CD4-positive, alpha-beta T cell (primary cell): Measurements from ENCODE around the gene GPC4. TPM values are rescaled to one million over a fixed set of nuclear protein-coding genes. Genes with fewer than 3 reads are reported as not detected.

ENCODE experiments used
- ATAC-seq: fragments of 200-7000 bp; cut with Tn5 transposase; one replicate; pipeline ENCODE4 v1.10.0; 2022; ENCODE audit warnings: mild to moderate bottlenecking; ENCODE audit not compliant: poor library complexity
- CTCF ChIA-PET: fragments of 350-600 bp; sonication (Branson Sonifier 250); formaldehyde crosslinking; loops from one replicate; lab custom pipeline; 2021; ENCODE audit warnings: antibody characterized with exemption, inconsistent platforms; lab: Charles Lee
- POLR2A ChIA-PET: fragments of 350-600 bp; sonication (Branson Sonifier 250); formaldehyde crosslinking; loops from one replicate; lab custom pipeline; 2021; ENCODE audit warnings: antibody characterized with exemption, inconsistent platforms; lab: Charles Lee
- DNase-seq, 14 experiments: peaks; one replicate each; pipeline ENCODE4 v3.0.0-alpha.2; 2013 to 2020; ENCODE audit warnings: mixed read lengths in 2 of 14
- H3K27ac ChIP-seq, 2 donors: one replicate each; pipeline versions ENCODE4 v1.5.1 to v1.7.0; 2013; ENCODE audit warnings: low read length in 2 of 2, low read depth in 1 of 2, mild to moderate bottlenecking in 1 of 2
- H3K27me3 ChIP-seq, 2 experiments: 1 replicate in 1 of 2; 2 replicates in 1 of 2; pipeline versions ENCODE4 v1.6.1 to v1.7.0; 2013; ENCODE audit warnings: low read length in 2 of 2, control low read depth in 1 of 2, mild to moderate bottlenecking in 1 of 2, moderate library complexity in 1 of 2; ENCODE audit not compliant: insufficient read depth in 2 of 2, control insufficient read depth in 1 of 2
- H3K36me3 ChIP-seq: one replicate; pipeline ENCODE4 v1.6.1; 2013; ENCODE audit warnings: low read length, control low read depth; ENCODE audit not compliant: insufficient read depth
- H3K4me1 ChIP-seq: one replicate; pipeline ENCODE4 v1.6.1; 2013; ENCODE audit warnings: low read length, control low read depth; ENCODE audit not compliant: insufficient read depth
- H3K4me3 ChIP-seq: one replicate; pipeline ENCODE4 v1.5.1; 2013; ENCODE audit warnings: mild to moderate bottlenecking, low read length, moderate library complexity
- H3K9me3 ChIP-seq, 2 experiments: 1 replicate in 1 of 2; 2 replicates in 1 of 2; pipeline versions ENCODE4 v1.6.1 to v1.7.0; 2013; ENCODE audit warnings: low read length in 2 of 2, mild to moderate bottlenecking in 2 of 2, control low read depth in 1 of 2, moderate library complexity in 1 of 2; ENCODE audit not compliant: control insufficient read depth in 1 of 2, insufficient read depth in 1 of 2
- H3K27ac Mint-ChIP-seq: one replicate; pipeline ENCODE4 v1.8.0; 2020; ENCODE audit warnings: mixed read lengths
- H3K27me3 Mint-ChIP-seq: one replicate; pipeline ENCODE4 v1.8.0; 2021; ENCODE audit warnings: mixed read lengths
- H3K36me3 Mint-ChIP-seq: one replicate; pipeline ENCODE4 v1.8.0; 2021; ENCODE audit warnings: low read depth, mixed read lengths
- H3K4me1 Mint-ChIP-seq: one replicate; pipeline ENCODE4 v1.8.0; 2021; ENCODE audit warnings: low read depth, mixed read lengths
- H3K4me3 Mint-ChIP-seq: one replicate; pipeline ENCODE4 v1.8.0; 2020; ENCODE audit warnings: mild to moderate bottlenecking, mixed read lengths
- H3K9me3 Mint-ChIP-seq: one replicate; pipeline ENCODE4 v1.8.0; 2020; ENCODE audit warnings: mixed read lengths
- intact Hi-C, 2 experiments: fragments of 100-400 bp; cut with DNase I in 1 of 2; cut with micrococcal nuclease in 1 of 2; formaldehyde crosslinking; loops; one replicate each; pipeline versions ENCODE4 v1.15.1 to v1.9.0; 2023 to 2025; cut with DNase I, micrococcal nuclease
- total RNA-seq, 174 experiments: library from RNA in 2 of 174; stranded (reverse) in 2 of 174; gene quantifications; one replicate each; pipeline ENCODE4 v1.2.3 and lab custom pipeline; 2021 to 2026
- TF ChIP-seq, protein P1 (sequence below): fragments of 200-600 bp; IDR thresholded peaks from one replicate; pipeline ENCODE4 v1.8.0; 2022; ENCODE audit warnings: antibody characterized with exemption, mild to moderate bottlenecking

GPC4 gene
- total RNA-seq, 2 experiments from 2014 or later: not detected

GRCh38 chrX:133369065-133369464 lies 46.2 kb downstream of the GPC4 start:
- Mint-ChIP-seq H3K36me3 (no peaks in the 10 kb centered on the region), H3K4me1 (no peaks in the 10 kb centered on the region), H3K4me3 (no peak overlapping the region), H3K27ac (no peak overlapping the region), H3K9me3 (no peaks in the 10 kb centered on the region), H3K27me3 (no peaks in the 10 kb centered on the region)
- no peak for ATAC-seq
- TF ChIP-seq, protein P1, sequence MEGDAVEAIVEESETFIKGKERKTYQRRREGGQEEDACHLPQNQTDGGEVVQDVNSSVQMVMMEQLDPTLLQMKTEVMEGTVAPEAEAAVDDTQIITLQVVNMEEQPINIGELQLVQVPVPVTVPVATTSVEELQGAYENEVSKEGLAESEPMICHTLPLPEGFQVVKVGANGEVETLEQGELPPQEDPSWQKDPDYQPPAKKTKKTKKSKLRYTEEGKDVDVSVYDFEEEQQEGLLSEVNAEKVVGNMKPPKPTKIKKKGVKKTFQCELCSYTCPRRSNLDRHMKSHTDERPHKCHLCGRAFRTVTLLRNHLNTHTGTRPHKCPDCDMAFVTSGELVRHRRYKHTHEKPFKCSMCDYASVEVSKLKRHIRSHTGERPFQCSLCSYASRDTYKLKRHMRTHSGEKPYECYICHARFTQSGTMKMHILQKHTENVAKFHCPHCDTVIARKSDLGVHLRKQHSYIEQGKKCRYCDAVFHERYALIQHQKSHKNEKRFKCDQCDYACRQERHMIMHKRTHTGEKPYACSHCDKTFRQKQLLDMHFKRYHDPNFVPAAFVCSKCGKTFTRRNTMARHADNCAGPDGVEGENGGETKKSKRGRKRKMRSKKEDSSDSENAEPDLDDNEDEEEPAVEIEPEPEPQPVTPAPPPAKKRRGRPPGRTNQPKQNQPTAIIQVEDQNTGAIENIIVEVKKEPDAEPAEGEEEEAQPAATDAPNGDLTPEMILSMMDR: no peak
- Histone ChIP-seq H3K9me3 (no peaks in the 10 kb centered on the region), H3K4me1 (no peaks in the 10 kb centered on the region), H3K27ac (no peak overlapping the region), H3K36me3 (no peaks in the 10 kb centered on the region), H3K27me3 (no peaks in the 10 kb centered on the region), H3K4me3 (no peak overlapping the region)
- intact Hi-C loops: no loop called here
- POLR2A ChIA-PET: no interaction called here
- no peak for DNase-seq
- CTCF ChIA-PET: interaction anchor here (1.7 kb wide), 1 partner anchor 8 kb away, joined by 4 read pairs; no protein-coding TSS in a partner anchor

GRCh38 chrX:133366735-133367134 lies 48.6 kb downstream of the GPC4 start:
- H3K36me3 ChIP-seq: no peaks in the 10 kb centered on the region
- Mint-ChIP-seq H3K27ac (no peak overlapping the region), H3K4me1 (no peaks in the 10 kb centered on the region), H3K9me3 (no peaks in the 10 kb centered on the region), H3K36me3 (no peaks in the 10 kb centered on the region), H3K27me3 (no peaks in the 10 kb centered on the region), H3K4me3 (no peak overlapping the region)
- no peak overlapping the region for H3K27ac ChIP-seq
- POLR2A ChIA-PET: no interaction called here
- ATAC-seq (no peak), DNase-seq (no peak)
- no peaks in the 10 kb centered on the region for H3K4me1 ChIP-seq
- intact Hi-C loops: no loop called here
- H3K9me3 ChIP-seq: no peaks in the 10 kb centered on the region
- no peak overlapping the region for H3K4me3 ChIP-seq
- TF ChIP-seq, protein P1: no peak
- H3K27me3 ChIP-seq: no peaks in the 10 kb centered on the region
- CTCF ChIA-PET: no interaction called here

GRCh38 chrX:133365871-133366611 lies 49.2 kb downstream of the GPC4 start:
- H3K4me3 ChIP-seq: no peak overlapping the region
- no peaks in the 10 kb centered on the region for H3K9me3 ChIP-seq
- intact Hi-C loops: no loop called here
- no peak overlapping the region for H3K27ac ChIP-seq
- H3K4me3 Mint-ChIP-seq: no peak overlapping the region
- H3K36me3 Mint-ChIP-seq: no peaks in the 10 kb centered on the region
- no peaks in the 10 kb centered on the region for H3K4me1 ChIP-seq
- ChIA-PET CTCF (no interaction called here), POLR2A (no interaction called here)
- no peaks in the 10 kb centered on the region for H3K36me3 ChIP-seq
- DNase-seq: no peak
- H3K27me3 Mint-ChIP-seq: no peaks in the 10 kb centered on the region
- H3K27ac Mint-ChIP-seq: no peak overlapping the region
- no peak for ATAC-seq
- H3K27me3 ChIP-seq: no peaks in the 10 kb centered on the region
- no peaks in the 10 kb centered on the region for H3K9me3 Mint-ChIP-seq
- TF ChIP-seq, protein P1: no peak
- no peaks in the 10 kb centered on the region for H3K4me1 Mint-ChIP-seq
